Glomerular endothelial cell (primary cell): ENCODE measurements around the gene FAM241A. TPM values are rescaled to one million over a fixed set of nuclear protein-coding genes. Genes with fewer than 3 reads are reported as not detected.

Experiments
- DNase-seq: peaks from one replicate; pipeline ENCODE4 v3.0.0-alpha.2; 2011; ENCODE audit warnings: low read depth, low spot score; ENCODE audit errors: extremely low read depth
- total RNA-seq: library from RNA; depleted of rRNA; stranded (reverse); fragments of >200 nt; gene quantifications from 2 replicates; pipeline ENCODE4 v1.2.3, GENCODE V29; 2015

The FAM241A gene
- total RNA-seq, 1 donor from 2014 or later, result 14.6 TPM

- no peak for DNase-seq
These were observed 65.5 kb downstream of the FAM241A start for GRCh38 chr4:112210777-112211176.

GRCh38 chr4:112213091-112213490 is 67.8 kb downstream of the FAM241A start:
- DNase-seq, result no peak

- no peak for DNase-seq
These were observed 68.6 kb downstream of the FAM241A start for GRCh38 chr4:112213856-112214255.

GRCh38 chr4:112214390-112215264 is 69.4 kb downstream of the FAM241A start:
- no peak for DNase-seq

GRCh38 chr4:112219826-112220366 is 74.6 kb downstream of the FAM241A start:
- no peak for DNase-seq

GRCh38 chr4:112222219-112222955 is 77.1 kb downstream of the FAM241A start:
- DNase-seq, result no peak

- no peak for DNase-seq
These were observed 79.9 kb downstream of the FAM241A start for GRCh38 chr4:112225157-112225556.

- peak; percentile 71 for DNase-seq
These were observed 85.9 kb downstream of the FAM241A start for GRCh38 chr4:112230879-112231778.

- DNase-seq, result no peak
These were observed 86.8 kb downstream of the FAM241A start, which contains the start of gene AP1AR for GRCh38 chr4:112231779-112232713. TSS of gene AP1AR (plus strand) at chr4:112231787. CDS start at chr4:112232092, 305 bp downstream.

- DNase-seq, result peak; percentile 68
These were observed 89.8 kb downstream of the FAM241A start for GRCh38 chr4:112234952-112235609.

GRCh38 chr4:112236040-112236439 is 90.8 kb downstream of the FAM241A start:
- DNase-seq, result no peak

- no peak for DNase-seq
These were observed 93.6 kb downstream of the FAM241A start for GRCh38 chr4:112238833-112239232.

Other genes starting within 250 kb of the FAM241A start
- 26.0 and 27.3 TPM in 2 replicates for gene AP1AR, start 86.3 kb downstream of the FAM241A start, total RNA-seq
- gene TIFA, start 140.4 kb downstream of the FAM241A start, total RNA-seq, result 7.2 and 11.1 TPM in 2 replicates
- 4.5 and 9.9 TPM in 2 replicates for gene ALPK1, start 151.9 kb downstream of the FAM241A start, total RNA-seq